Endothelial cell of umbilical vein (primary cell): ENCODE measurements around the gene ZBTB18. TPM values are rescaled to one million over a fixed set of nuclear protein-coding genes. Genes with fewer than 3 reads are reported as not detected.

Experiments used
- BruUV-seq: library from RNA; stranded (reverse); fragments of 400-500 nt; replicated peaks from 2 replicates; lab custom pipeline; 2021; lab: Mats Ljungman, UMichigan
- CTCF ChIA-PET: fragments of 300-600, 350-600 bp; sonication (Branson Sonifier 250); formaldehyde crosslinking; loops from one replicate; lab custom pipeline; 2021; ENCODE audit warnings: antibody characterized with exemption, inconsistent platforms; lab: Charles Lee
- POLR2A ChIA-PET: fragments of 300-600, 350-600 bp; sonication (Branson Sonifier 250); formaldehyde crosslinking; loops from one replicate; lab custom pipeline; 2021; ENCODE audit warnings: antibody characterized with exemption, inconsistent platforms; lab: Charles Lee
- DNase-seq: peaks from one replicate; pipeline ENCODE4 v3.0.0-alpha.2; 2011; ENCODE audit warnings: low read depth, low spot score
- FAIRE-seq: peaks from 2 replicates; lab custom pipeline; 2011; peaks lifted over from hg19 to GRCh38; lab: Jason Lieb, UNC
- H2AFZ ChIP-seq: 2 replicates; pipeline ENCODE4 v1.6.0; 2012; ENCODE audit warnings: low read depth, low read length, control low read depth, inconsistent platforms
- H3K27ac ChIP-seq: 2 replicates; pipeline ENCODE4 v1.5.1; 2011; ENCODE audit warnings: low read depth, mild to moderate bottlenecking, control low read depth, low read length, moderate library complexity; ENCODE audit not compliant: insufficient read depth
- H3K27me3 ChIP-seq, 2 experiments: 2 replicates each; pipeline versions ENCODE4 v1.6.0 to v1.6.1; 2011; ENCODE audit warnings: low read length in 2 of 2, mixed read lengths in 1 of 2; ENCODE audit not compliant: control insufficient read depth in 2 of 2, insufficient read depth in 2 of 2
- H3K36me3 ChIP-seq, 2 experiments: 2 replicates in 1 of 2; 3 replicates in 1 of 2; pipeline ENCODE4 v1.5.1; 2011; ENCODE audit warnings: low read length in 2 of 2, mild to moderate bottlenecking in 1 of 2, moderate library complexity in 1 of 2; ENCODE audit not compliant: control insufficient read depth in 2 of 2, insufficient read depth in 2 of 2; ENCODE audit errors: extremely low read depth in 1 of 2
- H3K4me1 ChIP-seq: 3 replicates; pipeline ENCODE4 v1.5.1; 2011; ENCODE audit warnings: mild to moderate bottlenecking, low read length; ENCODE audit not compliant: control insufficient read depth, insufficient read depth; ENCODE audit errors: extremely low read depth
- H3K4me2 ChIP-seq: 2 replicates; pipeline ENCODE4 v1.6.1; 2011; ENCODE audit warnings: low read length, control low read depth, mixed read lengths; ENCODE audit not compliant: insufficient read depth
- H3K4me3 ChIP-seq, 3 experiments: fragments of 200-600 bp in 1 of 3; sonication (generic), shearing (Covaris generic) in 1 of 3; replicated peaks in 1 of 3; 2 replicates each; pipeline ENCODE4 v1.5.1; 2011 to 2016; ENCODE audit warnings: control low read depth in 3 of 3, low read length in 3 of 3, mild to moderate bottlenecking in 2 of 3, inconsistent platforms in 1 of 3, low read depth in 1 of 3, moderate library complexity in 1 of 3; ENCODE audit not compliant: insufficient read depth in 1 of 3
- H3K79me2 ChIP-seq: 2 replicates; pipeline ENCODE4 v1.6.0; 2012; ENCODE audit warnings: low read length, inconsistent platforms; ENCODE audit not compliant: control insufficient read depth, insufficient read depth
- H3K9ac ChIP-seq: replicated peaks from 2 replicates; pipeline ENCODE3; 2011; ENCODE audit warnings: low read length, control low read depth; ENCODE audit not compliant: insufficient read depth; ENCODE audit errors: extremely low read depth
- H3K9me1 ChIP-seq: replicated peaks from 3 replicates; pipeline ENCODE4 v1.6.0; 2011; ENCODE audit warnings: mild to moderate bottlenecking, low read length; ENCODE audit not compliant: control insufficient read depth, insufficient read depth; ENCODE audit errors: extremely low read depth
- H3K9me3 ChIP-seq: replicated peaks from 2 replicates; pipeline ENCODE4 v1.5.1; 2012; ENCODE audit warnings: low read length, inconsistent platforms; ENCODE audit not compliant: control insufficient read depth, insufficient read depth
- H4K20me1 ChIP-seq: replicated peaks from 2 replicates; pipeline ENCODE3; 2011; ENCODE audit warnings: mild to moderate bottlenecking, low read length; ENCODE audit not compliant: control insufficient read depth, insufficient read depth; ENCODE audit errors: extremely low read depth
- EZH2 ChIP-seq: IDR thresholded peaks from 2 replicates; pipeline ENCODE4 v1.6.1; 2012; ENCODE audit warnings: borderline replicate concordance, low read depth, mild to moderate bottlenecking, moderate library complexity, low read length, inconsistent platforms; ENCODE audit not compliant: severe bottlenecking
- FOS ChIP-seq: IDR thresholded peaks from 2 replicates; pipeline ENCODE4 v1.6.1; 2011; ENCODE audit warnings: mild to moderate bottlenecking, low read length, moderate library complexity, borderline replicate concordance; ENCODE audit not compliant: insufficient read depth
- GATA2 ChIP-seq: IDR thresholded peaks from 2 replicates; pipeline ENCODE4 v1.7.0; 2011; ENCODE audit warnings: low read depth, mild to moderate bottlenecking, moderate library complexity, mixed read lengths, low read length; ENCODE audit not compliant: insufficient read length, insufficient read depth
- JUN ChIP-seq: IDR thresholded peaks from 2 replicates; pipeline ENCODE4 v1.6.1; 2011; ENCODE audit warnings: borderline replicate concordance, low read depth; ENCODE audit not compliant: insufficient read length, insufficient read depth
- MYC ChIP-seq: IDR thresholded peaks from one replicate; pipeline ENCODE4 v1.6.1; 2011; ENCODE audit warnings: mild to moderate bottlenecking, low read depth, low read length
- POLR2A ChIP-seq: IDR thresholded peaks from 2 replicates; pipeline ENCODE4 v1.6.1; 2012; ENCODE audit warnings: low read depth, mild to moderate bottlenecking, control low read depth, low read length
- POLR2AphosphoS5 ChIP-seq: IDR thresholded peaks from 2 replicates; pipeline ENCODE4 v1.6.1; 2012; ENCODE audit warnings: low read depth, mild to moderate bottlenecking, control low read depth, low read length, moderate library complexity; ENCODE audit not compliant: insufficient read depth
- dilution Hi-C: fragments of 300-500 bp; cut with MboI; formaldehyde crosslinking; loops from one replicate; pipeline ENCODE4 v1.15.0; 2019; ENCODE audit warnings: low sequenced_read_pairs; ENCODE audit not compliant: extremely low pct_ligation_motif_present
- intact Hi-C: fragments of 100-400 bp; cut with micrococcal nuclease; formaldehyde crosslinking; loops from one replicate; pipeline ENCODE4 v1.10.0; 2022
- polyA plus RNA-seq, 4 experiments: library from polyadenylated mRNA; depleted of rRNA in 3 of 4; stranded (reverse) in 3 of 4; unstranded in 1 of 4; fragments of >200 nt; gene quantifications; 2 replicates each; pipeline versions ENCODE4 v1.2.1 to v1.2.3, GENCODE V29; 2011 to 2012; ENCODE audit warnings: missing spikeins in 1 of 4
- total RNA-seq: library from RNA; stranded (reverse); gene quantifications from 2 replicates; pipeline ENCODE4 v1.2.3, GENCODE V29; 2021
- TF ChIP-seq, protein P1 (sequence below): IDR thresholded peaks from 2 replicates; pipeline ENCODE4 v1.6.1; 2011; ENCODE audit not compliant: insufficient read depth, insufficient read length
- TF ChIP-seq, protein P2 (sequence below), 2 donors: IDR thresholded peaks; 1 replicate in 1 of 2; 2 replicates in 1 of 2; pipeline ENCODE4 v1.5.1; 2011; ENCODE audit warnings: low read length in 2 of 2, mild to moderate bottlenecking in 2 of 2, moderate library complexity in 2 of 2, control low read depth in 1 of 2, inconsistent platforms in 1 of 2, low read depth in 1 of 2; ENCODE audit not compliant: insufficient read depth in 1 of 2; ENCODE audit errors: extremely low read depth in 1 of 2

ZBTB18 gene
- total and polyA plus RNA-seq, 2 donors (not counting 3 experiments of a cell fraction or from before 2014, with no cell fraction given), result 15.5 to 21.1 TPM

DNA sequence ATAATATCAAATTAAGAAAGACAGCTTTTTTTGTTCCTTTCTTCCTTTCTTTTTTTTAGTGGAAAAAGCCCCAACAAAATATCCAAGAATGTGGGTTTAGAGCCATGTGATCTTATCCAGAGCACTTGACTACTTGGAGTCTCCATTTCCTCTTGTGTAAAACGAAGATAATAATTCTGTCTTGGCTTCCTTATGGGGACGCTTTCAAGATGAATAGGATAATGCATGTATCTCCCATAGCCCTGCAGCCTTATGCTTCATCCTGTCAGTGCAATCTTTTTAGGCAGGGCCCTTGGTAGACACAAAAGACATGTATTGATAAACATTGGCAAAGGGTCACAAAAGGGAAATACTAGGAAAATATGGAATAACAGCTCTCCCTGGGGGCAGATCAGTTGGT, 34.8 kb downstream of the ZBTB18 start:
- BruUV-seq, result no TSS peak
- TF ChIP-seq MYC (no peak), EZH2 (no peak), POLR2AphosphoS5 (no peak), JUN (no peak), POLR2A (no peak), GATA2 (no peak), FOS (no peak)
- TF ChIP-seq, protein P1, sequence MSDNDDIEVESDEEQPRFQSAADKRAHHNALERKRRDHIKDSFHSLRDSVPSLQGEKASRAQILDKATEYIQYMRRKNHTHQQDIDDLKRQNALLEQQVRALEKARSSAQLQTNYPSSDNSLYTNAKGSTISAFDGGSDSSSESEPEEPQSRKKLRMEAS, result no peak
- TF ChIP-seq, protein P2, sequence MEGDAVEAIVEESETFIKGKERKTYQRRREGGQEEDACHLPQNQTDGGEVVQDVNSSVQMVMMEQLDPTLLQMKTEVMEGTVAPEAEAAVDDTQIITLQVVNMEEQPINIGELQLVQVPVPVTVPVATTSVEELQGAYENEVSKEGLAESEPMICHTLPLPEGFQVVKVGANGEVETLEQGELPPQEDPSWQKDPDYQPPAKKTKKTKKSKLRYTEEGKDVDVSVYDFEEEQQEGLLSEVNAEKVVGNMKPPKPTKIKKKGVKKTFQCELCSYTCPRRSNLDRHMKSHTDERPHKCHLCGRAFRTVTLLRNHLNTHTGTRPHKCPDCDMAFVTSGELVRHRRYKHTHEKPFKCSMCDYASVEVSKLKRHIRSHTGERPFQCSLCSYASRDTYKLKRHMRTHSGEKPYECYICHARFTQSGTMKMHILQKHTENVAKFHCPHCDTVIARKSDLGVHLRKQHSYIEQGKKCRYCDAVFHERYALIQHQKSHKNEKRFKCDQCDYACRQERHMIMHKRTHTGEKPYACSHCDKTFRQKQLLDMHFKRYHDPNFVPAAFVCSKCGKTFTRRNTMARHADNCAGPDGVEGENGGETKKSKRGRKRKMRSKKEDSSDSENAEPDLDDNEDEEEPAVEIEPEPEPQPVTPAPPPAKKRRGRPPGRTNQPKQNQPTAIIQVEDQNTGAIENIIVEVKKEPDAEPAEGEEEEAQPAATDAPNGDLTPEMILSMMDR (IDR thresholded peaks at IDR 0.05; ENCODE audit: extremely low read depth in 1 of 2, insufficient read depth in 1 of 2, low read depth in 1 of 2, low read length in 2 of 2), result no peak
- POLR2A ChIA-PET, result no interaction called here

More for the DNA sequence above, 34.8 kb downstream of the ZBTB18 start:
- no peak for FAIRE-seq
- CTCF ChIA-PET, result no interaction called here
- Histone ChIP-seq H3K9me3 (no peaks in the 10 kb centered on the region), H3K4me2 (no peak overlapping the region), H3K27ac (no peak overlapping the region), H3K4me1 (no peaks in the 10 kb centered on the region), H3K4me3 (no peak overlapping the region), H3K27me3 (peaks cover 6 to 11% of the 10 kb centered on the region in 2 experiments), H3K79me2 (no peaks in the 10 kb centered on the region), H2AFZ (no peak overlapping the region), H3K36me3 (no peaks in the 10 kb centered on the region), H3K9me1 (no peaks in the 10 kb centered on the region), H4K20me1 (no peaks in the 10 kb centered on the region), H3K9ac (no peak overlapping the region)
- dilution Hi-C loops (no loop called here), intact Hi-C loops (loop anchor here (2.0 to 5.0 kb wide), 2 partner anchors 35 to 51 kb away; partner anchors contain the start of gene ZBTB18)
- DNase-seq, result no peak
